VCaP (cell line): ENCODE measurements around the gene CBR4.

Experiments used
- H3K27ac ChIP-seq: fragments of 450-650 bp; 2 replicates; pipeline ENCODE4 v1.5.1; 2017
- TF ChIP-seq, protein P1 (sequence below): fragments of 450-650 bp; conservative IDR thresholded peaks from 2 replicates; pipeline ENCODE4 v1.5.1; 2017; ENCODE audit warnings: mild to moderate bottlenecking, moderate library complexity

CBR4 gene

DNA sequence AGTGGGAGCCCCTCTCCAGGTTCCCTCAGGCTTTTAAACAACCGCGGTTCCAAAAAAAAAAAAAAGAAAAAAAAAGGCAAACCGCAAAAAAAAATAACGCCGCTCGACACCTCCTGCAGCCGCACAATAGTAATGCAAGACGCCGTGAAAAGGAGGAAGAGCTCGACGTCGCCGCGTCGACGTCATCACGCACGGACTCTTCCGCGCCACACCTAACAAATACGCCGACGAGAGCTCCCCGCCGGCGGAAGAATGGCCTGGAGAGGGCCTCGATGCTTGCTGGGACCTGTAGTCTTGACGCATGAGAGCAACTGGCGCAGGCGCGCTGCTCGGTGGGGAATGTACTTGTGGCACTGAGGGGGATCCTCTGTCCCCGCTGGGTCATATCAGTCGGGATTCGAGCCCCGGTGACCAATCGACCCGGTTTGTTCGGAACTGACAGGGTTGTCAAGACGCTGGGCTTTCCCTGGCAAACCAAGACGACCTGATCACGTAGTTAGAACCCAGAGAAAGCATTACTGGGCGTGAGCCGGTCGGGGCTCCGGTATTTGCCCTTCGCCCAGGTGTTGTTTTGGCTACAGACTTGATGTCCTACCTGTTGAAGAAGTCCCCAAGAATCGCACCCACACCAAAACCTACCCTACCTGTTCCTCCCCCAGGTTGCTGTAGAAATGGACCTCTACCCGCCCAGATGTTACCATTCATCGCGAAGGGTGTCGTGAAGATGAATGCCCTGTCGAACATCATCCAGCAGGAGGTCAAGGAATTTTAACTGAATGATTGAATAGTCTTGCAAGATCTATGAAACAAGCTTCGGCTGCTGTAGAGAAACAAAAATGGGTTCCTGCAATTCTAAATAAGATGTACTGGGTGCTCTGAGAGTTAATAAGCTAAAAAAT lies at the start of gene CBR4:
TSS of gene CBR4 (minus strand) at position 131 of the 899 bp plus-strand sequence. CDS start 166 bp downstream, outside the sequence.
- H3K27ac ChIP-seq, result peak within 1 kb of the TSS; percentile 98
- TF ChIP-seq, protein P1, sequence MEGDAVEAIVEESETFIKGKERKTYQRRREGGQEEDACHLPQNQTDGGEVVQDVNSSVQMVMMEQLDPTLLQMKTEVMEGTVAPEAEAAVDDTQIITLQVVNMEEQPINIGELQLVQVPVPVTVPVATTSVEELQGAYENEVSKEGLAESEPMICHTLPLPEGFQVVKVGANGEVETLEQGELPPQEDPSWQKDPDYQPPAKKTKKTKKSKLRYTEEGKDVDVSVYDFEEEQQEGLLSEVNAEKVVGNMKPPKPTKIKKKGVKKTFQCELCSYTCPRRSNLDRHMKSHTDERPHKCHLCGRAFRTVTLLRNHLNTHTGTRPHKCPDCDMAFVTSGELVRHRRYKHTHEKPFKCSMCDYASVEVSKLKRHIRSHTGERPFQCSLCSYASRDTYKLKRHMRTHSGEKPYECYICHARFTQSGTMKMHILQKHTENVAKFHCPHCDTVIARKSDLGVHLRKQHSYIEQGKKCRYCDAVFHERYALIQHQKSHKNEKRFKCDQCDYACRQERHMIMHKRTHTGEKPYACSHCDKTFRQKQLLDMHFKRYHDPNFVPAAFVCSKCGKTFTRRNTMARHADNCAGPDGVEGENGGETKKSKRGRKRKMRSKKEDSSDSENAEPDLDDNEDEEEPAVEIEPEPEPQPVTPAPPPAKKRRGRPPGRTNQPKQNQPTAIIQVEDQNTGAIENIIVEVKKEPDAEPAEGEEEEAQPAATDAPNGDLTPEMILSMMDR, result peak; percentile 40; the same call in 1 of the 2 replicates

GRCh38 chr4:169059306-169060211 lies 49.5 kb upstream of the CBR4 start:
- TF ChIP-seq, protein P1, result no peak
- peak overlapping the region; percentile 100 for H3K27ac ChIP-seq

GRCh38 chr4:169058312-169058711 lies 48.3 kb upstream of the CBR4 start:
- no peak overlapping the region for H3K27ac ChIP-seq
- TF ChIP-seq, protein P1, result no peak

- H3K27ac ChIP-seq, result no peak overlapping the region
- TF ChIP-seq, protein P1, result no peak
Measured at GRCh38 chr4:169054879-169055278, 44.8 kb upstream of the CBR4 start.

- H3K27ac ChIP-seq, result no peak overlapping the region; the same call in 1 of the 2 replicates
- TF ChIP-seq, protein P1, result no peak
Measured at GRCh38 chr4:169052594-169052945, 42.5 kb upstream of the CBR4 start.

DNA sequence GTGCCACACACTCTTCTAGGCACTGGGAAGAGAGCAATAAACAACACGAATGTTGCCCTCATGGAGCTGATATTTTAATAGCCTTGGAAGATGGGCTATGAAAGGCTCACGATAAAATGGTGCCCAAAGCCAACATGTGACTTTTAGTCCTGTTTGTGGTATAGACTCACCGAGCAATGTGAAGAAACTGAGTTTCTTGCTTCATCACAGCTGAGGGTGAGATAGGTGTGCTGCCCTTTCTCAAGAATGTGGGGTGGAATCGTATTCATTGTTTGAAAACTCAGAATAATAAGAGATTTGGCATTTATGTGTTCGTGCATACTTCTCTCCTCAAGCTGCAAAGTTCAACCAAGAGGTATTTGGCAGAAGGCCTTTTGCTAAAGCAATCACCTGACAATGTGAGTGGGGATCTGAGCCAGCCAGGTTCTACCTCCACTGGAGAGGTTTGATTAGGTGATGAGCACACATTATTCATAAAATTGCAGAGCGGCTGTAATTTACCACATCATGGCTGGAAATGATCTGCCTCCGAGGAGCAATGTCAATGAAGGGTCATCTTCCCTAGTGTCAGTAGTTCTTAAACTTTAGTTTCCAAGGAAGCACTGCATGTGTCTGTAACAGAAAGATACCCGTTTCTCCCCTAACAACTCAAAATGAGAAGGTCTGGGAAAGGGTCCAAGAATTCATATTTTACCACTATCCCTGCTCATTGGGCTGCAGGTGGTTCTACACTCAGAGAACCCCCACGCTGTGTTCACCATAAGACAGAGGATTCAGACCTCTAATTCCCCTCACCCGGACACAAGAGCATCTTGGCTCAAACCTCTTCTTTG lies 41.9 kb upstream of the CBR4 start:
- TF ChIP-seq, protein P1, result no peak
- H3K27ac ChIP-seq, result no peak overlapping the region; the same call in 1 of the 2 replicates
